ENCODE data around the gene CCT4. TPM values are rescaled to one million over a fixed set of nuclear protein-coding genes. Genes with fewer than 3 reads are reported as not detected.

The CCT4 gene
- total RNA-seq, 1 experiment from 2014 or later, result 203 TPM

GRCh38 chr2:61928826-61929461 lies 40.5 kb upstream of the CCT4 start:
- TF ChIP-seq, protein P1, sequence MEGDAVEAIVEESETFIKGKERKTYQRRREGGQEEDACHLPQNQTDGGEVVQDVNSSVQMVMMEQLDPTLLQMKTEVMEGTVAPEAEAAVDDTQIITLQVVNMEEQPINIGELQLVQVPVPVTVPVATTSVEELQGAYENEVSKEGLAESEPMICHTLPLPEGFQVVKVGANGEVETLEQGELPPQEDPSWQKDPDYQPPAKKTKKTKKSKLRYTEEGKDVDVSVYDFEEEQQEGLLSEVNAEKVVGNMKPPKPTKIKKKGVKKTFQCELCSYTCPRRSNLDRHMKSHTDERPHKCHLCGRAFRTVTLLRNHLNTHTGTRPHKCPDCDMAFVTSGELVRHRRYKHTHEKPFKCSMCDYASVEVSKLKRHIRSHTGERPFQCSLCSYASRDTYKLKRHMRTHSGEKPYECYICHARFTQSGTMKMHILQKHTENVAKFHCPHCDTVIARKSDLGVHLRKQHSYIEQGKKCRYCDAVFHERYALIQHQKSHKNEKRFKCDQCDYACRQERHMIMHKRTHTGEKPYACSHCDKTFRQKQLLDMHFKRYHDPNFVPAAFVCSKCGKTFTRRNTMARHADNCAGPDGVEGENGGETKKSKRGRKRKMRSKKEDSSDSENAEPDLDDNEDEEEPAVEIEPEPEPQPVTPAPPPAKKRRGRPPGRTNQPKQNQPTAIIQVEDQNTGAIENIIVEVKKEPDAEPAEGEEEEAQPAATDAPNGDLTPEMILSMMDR (IDR thresholded peaks at IDR 0.05; ENCODE audit: unreplicated experiment), result no peak
- Mint-ChIP-seq H3K36me3 (ENCODE audit: insufficient read depth, unreplicated experiment) (peaks cover 6% of the 10 kb centered on the region), H3K27me3 (ENCODE audit: insufficient read depth, unreplicated experiment) (no peaks in the 10 kb centered on the region), H3K27ac (ENCODE audit: low read depth, unreplicated experiment) (no peak overlapping the region), H3K4me1 (ENCODE audit: insufficient read depth, unreplicated experiment) (no peaks in the 10 kb centered on the region), H3K4me3 (ENCODE audit: unreplicated experiment) (no peak overlapping the region), H3K9me3 (ENCODE audit: unreplicated experiment) (no peaks in the 10 kb centered on the region)
- BruUV-seq (replicated peaks), result no TSS peak
- no peak for DNase-seq (ENCODE audit: unreplicated experiment)
- intact Hi-C loops (cut with micrococcal nuclease), result no loop called here
- POLR2A ChIA-PET, result interaction anchor here (1.2 kb wide), 1 partner anchor 30 kb away, joined by 3 read pairs; no protein-coding TSS in a partner anchor
- CTCF ChIA-PET, result interaction anchor here (0.6 kb wide), 1 partner anchor 19 kb away, joined by 3 read pairs; no protein-coding TSS in a partner anchor

DNA sequence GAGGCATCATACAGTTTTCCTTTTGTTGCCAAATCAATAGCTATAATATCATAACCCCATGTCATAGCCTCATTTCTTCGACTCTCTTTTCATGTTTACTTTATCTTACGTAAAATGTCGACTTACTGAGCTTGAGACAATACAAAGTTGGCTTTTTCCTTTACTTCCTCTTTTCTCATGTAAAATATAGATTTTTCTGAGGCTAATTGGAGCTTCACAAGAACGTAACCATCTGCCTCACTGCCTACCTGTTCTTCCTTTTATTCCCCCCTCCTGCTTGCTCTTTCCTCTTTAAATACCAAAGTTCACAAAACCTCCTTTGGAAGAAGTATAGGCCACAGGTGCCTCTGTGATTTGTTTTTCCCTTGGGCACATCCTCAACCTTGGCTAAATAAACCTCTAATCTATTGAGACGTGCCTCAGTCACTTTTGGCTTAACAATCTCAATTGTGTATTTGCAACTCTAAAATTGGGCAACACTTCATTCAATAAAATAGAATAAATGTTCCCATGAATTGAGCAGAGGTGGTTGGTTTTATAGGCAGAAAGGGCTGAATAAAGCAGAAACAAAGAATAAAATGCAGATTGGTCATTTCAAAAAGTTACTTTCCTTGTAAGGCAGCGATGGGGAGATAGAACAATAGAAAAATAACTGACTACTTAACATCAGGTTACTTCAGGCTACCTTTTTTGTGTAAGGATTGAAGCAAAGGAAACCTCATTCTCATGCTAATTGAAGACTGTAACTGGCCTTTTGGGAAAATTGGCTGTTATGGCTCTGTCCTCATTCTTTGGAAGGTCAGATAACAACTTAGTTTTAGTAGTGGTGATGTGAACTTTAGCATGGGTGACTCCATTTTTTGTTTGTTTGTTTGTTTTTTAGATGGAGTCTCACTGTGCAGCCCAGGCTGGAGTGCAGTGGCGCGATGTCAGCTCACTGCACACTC lies 38.3 kb upstream of the CCT4 start:
- Mint-ChIP-seq H3K4me1 (ENCODE audit: insufficient read depth, unreplicated experiment) (no peaks in the 10 kb centered on the region), H3K36me3 (ENCODE audit: insufficient read depth, unreplicated experiment) (peaks cover 6% of the 10 kb centered on the region), H3K4me3 (ENCODE audit: unreplicated experiment) (no peak overlapping the region), H3K27ac (ENCODE audit: low read depth, unreplicated experiment) (no peak overlapping the region), H3K9me3 (ENCODE audit: unreplicated experiment) (no peaks in the 10 kb centered on the region), H3K27me3 (ENCODE audit: insufficient read depth, unreplicated experiment) (no peaks in the 10 kb centered on the region)
- no TSS peak for BruUV-seq (replicated peaks)
- POLR2A ChIA-PET, result no interaction called here
- intact Hi-C loops (cut with micrococcal nuclease), result no loop called here
- no peak for DNase-seq (ENCODE audit: unreplicated experiment)
- CTCF ChIA-PET, result no interaction called here
- TF ChIP-seq, protein P1 (IDR thresholded peaks at IDR 0.05; ENCODE audit: unreplicated experiment), result no peak

GRCh38 chr2:61924895-61925663 lies 36.6 kb upstream of the CCT4 start:
- ChIA-PET POLR2A (interaction anchor here (0.6 kb wide), 1 partner anchor 118 kb away, joined by 3 read pairs; no protein-coding TSS in a partner anchor), CTCF (interaction anchor here (0.6 kb wide), 3 partner anchors 293 to 366 kb away, joined by 4 to 5 read pairs (median 4); no protein-coding TSS in a partner anchor)
- no peaks in the 10 kb centered on the region for H3K9me3 Mint-ChIP-seq (ENCODE audit: unreplicated experiment)
- BruUV-seq (replicated peaks), result no TSS peak
- no peak overlapping the region for H3K4me3 Mint-ChIP-seq (ENCODE audit: unreplicated experiment)
- TF ChIP-seq, protein P1 (IDR thresholded peaks at IDR 0.05; ENCODE audit: unreplicated experiment), result no peak
- H3K27ac Mint-ChIP-seq (ENCODE audit: low read depth, unreplicated experiment), result no peak overlapping the region
- no peaks in the 10 kb centered on the region for H3K4me1 Mint-ChIP-seq (ENCODE audit: insufficient read depth, unreplicated experiment)
- no peak for DNase-seq (ENCODE audit: unreplicated experiment)
- intact Hi-C loops (cut with micrococcal nuclease), result no loop called here
- H3K36me3 Mint-ChIP-seq (ENCODE audit: insufficient read depth, unreplicated experiment), result peaks cover 6% of the 10 kb centered on the region
- H3K27me3 Mint-ChIP-seq (ENCODE audit: insufficient read depth, unreplicated experiment), result no peaks in the 10 kb centered on the region
